Fibroblast of villous mesenchyme (primary cell): Measurements from ENCODE around the gene MACROD2. TPM values are rescaled to one million over a fixed set of nuclear protein-coding genes. Genes with fewer than 3 reads are reported as not detected.

Experiments used
- DNase-seq: peaks from one replicate; pipeline ENCODE4 v3.0.0-alpha.2; 2010; ENCODE audit warnings: low read depth
- H3K4me3 ChIP-seq: 2 replicates; pipeline ENCODE4 v1.5.1; 2011; ENCODE audit warnings: low read depth, mild to moderate bottlenecking, low read length
- CTCF ChIP-seq: IDR thresholded peaks from 2 replicates; pipeline ENCODE4 v1.5.1; 2012; ENCODE audit warnings: low read depth, mild to moderate bottlenecking, low read length; ENCODE audit not compliant: insufficient read depth
- total RNA-seq: library from RNA; depleted of rRNA; stranded (reverse); fragments of >200 nt; gene quantifications from 2 replicates; pipeline ENCODE4 v1.2.3, GENCODE V29; 2012

Gene MACROD2
- total RNA-seq, 1 donor = 1.7 TPM

GRCh38 chr20:15179781-15180180, 1184.5 kb downstream of the MACROD2 start:
- TF ChIP-seq CTCF = no peak
- no peak overlapping the region for H3K4me3 ChIP-seq
- DNase-seq = no peak

DNA sequence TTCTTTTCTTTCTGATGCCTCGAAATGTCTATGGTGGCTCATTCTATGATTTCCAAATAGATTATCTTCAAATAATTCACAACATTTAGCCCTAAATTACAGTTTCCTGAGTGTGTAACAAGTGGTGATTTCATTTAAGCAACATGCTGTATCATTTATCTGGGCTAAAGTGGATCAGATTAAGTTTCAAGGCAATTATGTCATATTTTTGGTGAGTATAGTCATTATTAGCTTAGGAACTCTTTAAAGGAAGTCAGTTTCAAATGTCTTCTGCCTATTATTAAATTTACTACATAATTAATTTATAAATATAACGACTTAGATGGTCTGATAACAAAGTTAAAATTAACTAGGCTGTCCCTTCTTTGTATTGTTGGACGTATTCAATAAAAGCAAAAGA, 1190.0 kb downstream of the MACROD2 start:
- no peak for DNase-seq
- H3K4me3 ChIP-seq = no peak overlapping the region
- no peak for TF ChIP-seq CTCF

DNA sequence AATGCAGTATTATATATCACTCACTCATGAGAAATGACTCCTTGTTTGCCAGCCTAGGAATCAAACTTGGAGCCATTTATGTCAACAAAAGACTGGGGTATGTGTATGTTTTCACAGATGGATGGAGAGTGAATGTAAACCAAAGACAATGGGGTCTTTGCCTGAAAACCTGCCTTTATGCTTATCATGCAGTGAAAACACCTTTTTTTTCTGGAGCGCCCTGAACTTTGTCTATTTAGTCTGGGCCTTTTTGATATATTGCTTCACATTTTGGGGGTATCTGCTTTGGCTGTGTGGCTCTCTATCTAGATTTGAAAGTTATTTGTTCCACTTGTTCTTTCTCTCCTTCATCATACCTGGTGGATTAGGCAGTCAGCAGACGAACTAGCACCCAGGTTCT, 1190.6 kb downstream of the MACROD2 start:
- DNase-seq = no peak
- no peak overlapping the region for H3K4me3 ChIP-seq
- no peak for TF ChIP-seq CTCF

GRCh38 chr20:15187612-15188011, 1192.3 kb downstream of the MACROD2 start:
- no peak for TF ChIP-seq CTCF
- DNase-seq = no peak
- H3K4me3 ChIP-seq = no peak overlapping the region

GRCh38 chr20:15188415-15188814, 1193.1 kb downstream of the MACROD2 start:
- H3K4me3 ChIP-seq = no peak overlapping the region
- TF ChIP-seq CTCF = no peak
- no peak for DNase-seq

GRCh38 chr20:15191082-15191723, 1195.9 kb downstream of the MACROD2 start:
- no peak for TF ChIP-seq CTCF
- no peak overlapping the region for H3K4me3 ChIP-seq
- DNase-seq = no peak

- no peak for DNase-seq
- no peak overlapping the region for H3K4me3 ChIP-seq
- no peak for TF ChIP-seq CTCF
These were observed 1200.1 kb downstream of the MACROD2 start for GRCh38 chr20:15195378-15195777.
